ENCODE data around the gene ERI3.

- TF ChIP-seq CTCF (conservative IDR thresholded peaks at IDR 0.05; ENCODE audit: low read length) (no peak), EZH2phosphoT487 (IDR thresholded peaks at IDR 0.05; ENCODE audit: borderline replicate concordance) (no peak)
Measured at GRCh38 chr1:44212355-44213221, 142.5 kb downstream of the ERI3 start.
